Thoracic aorta (tissue), 2 donors: ENCODE results near the gene PCMT1. TPM values are rescaled to one million over a fixed set of nuclear protein-coding genes. Genes with fewer than 3 reads are reported as not detected.

Experiments
- ATAC-seq: fragments of 150-250 bp; one replicate; pipeline ENCODE4 v1.8.0; 2017; ENCODE audit warnings: low read depth; ENCODE audit not compliant: insufficient number of reproducible peaks, low FRiP score
- DNase-seq: peaks from one replicate; pipeline ENCODE4 v3.0.0-alpha.2; 2020; ENCODE audit warnings: low spot score
- H3K27ac ChIP-seq, 2 donors: fragments of 200-600 bp; sonication (generic); 1 replicate in 1 of 2; 2 replicates in 1 of 2; pipeline ENCODE4 v1.5.1; 2016; ENCODE audit warnings: mild to moderate bottlenecking in 2 of 2, moderate library complexity in 2 of 2
- H3K27me3 ChIP-seq: fragments of 200-600 bp; sonication (generic); replicated peaks from 2 replicates; pipeline ENCODE4 v1.6.0; 2016; ENCODE audit warnings: mild to moderate bottlenecking; ENCODE audit not compliant: insufficient read depth
- H3K36me3 ChIP-seq: fragments of 200-600 bp; sonication (generic); one replicate; pipeline ENCODE4 v1.5.1; 2016
- H3K4me1 ChIP-seq, 2 donors: fragments of 200-600 bp; sonication (generic); 1 replicate in 1 of 2; 2 replicates in 1 of 2; pipeline versions ENCODE4 v1.5.1 to v1.6.0; 2016; ENCODE audit warnings: low read depth in 2 of 2, mild to moderate bottlenecking in 1 of 2; ENCODE audit not compliant: control insufficient read depth in 1 of 2
- H3K4me3 ChIP-seq: fragments of 200-600 bp; sonication (generic); 2 replicates; pipeline ENCODE4 v1.5.1; 2016; ENCODE audit warnings: mild to moderate bottlenecking
- H3K9me3 ChIP-seq: fragments of 200-600 bp; sonication (generic); 2 replicates; pipeline ENCODE4 v1.5.1; 2016
- total RNA-seq, 2 donors: library from RNA; depleted of rRNA; stranded (reverse); fragments of >200 nt; gene quantifications; one replicate each; pipeline versions ENCODE4 v1.1.0 to v1.2.3, GENCODE V29; 2016
- TF ChIP-seq, protein P1 (sequence below): fragments of 200-600 bp; sonication (generic); IDR thresholded peaks from one replicate; pipeline ENCODE4 v1.5.1; 2019; ENCODE audit warnings: antibody characterized with exemption

The PCMT1 gene
- total RNA-seq, 2 donors from 2014 or later: 40.6 to 86.0 TPM

DNA sequence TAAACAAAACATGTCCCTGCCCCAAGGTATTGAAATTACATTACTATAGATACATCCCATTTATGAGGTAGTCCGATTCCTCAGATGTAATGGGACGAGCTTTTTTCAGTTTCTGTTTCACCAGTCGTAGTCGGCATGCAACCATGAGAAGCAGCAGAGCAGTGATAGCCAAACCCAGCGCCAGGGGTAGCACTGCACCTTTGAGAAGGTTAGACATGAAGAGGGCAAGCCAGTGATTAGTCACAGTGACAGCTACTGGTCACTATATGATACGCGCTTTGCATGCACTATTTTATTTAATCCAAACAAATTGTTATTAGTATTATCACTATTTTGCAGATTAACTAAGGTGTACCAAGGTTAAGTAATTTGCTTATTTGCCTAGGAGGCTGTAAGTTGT is 71.0 kb downstream of the PCMT1 start:
- TF ChIP-seq, protein P1, sequence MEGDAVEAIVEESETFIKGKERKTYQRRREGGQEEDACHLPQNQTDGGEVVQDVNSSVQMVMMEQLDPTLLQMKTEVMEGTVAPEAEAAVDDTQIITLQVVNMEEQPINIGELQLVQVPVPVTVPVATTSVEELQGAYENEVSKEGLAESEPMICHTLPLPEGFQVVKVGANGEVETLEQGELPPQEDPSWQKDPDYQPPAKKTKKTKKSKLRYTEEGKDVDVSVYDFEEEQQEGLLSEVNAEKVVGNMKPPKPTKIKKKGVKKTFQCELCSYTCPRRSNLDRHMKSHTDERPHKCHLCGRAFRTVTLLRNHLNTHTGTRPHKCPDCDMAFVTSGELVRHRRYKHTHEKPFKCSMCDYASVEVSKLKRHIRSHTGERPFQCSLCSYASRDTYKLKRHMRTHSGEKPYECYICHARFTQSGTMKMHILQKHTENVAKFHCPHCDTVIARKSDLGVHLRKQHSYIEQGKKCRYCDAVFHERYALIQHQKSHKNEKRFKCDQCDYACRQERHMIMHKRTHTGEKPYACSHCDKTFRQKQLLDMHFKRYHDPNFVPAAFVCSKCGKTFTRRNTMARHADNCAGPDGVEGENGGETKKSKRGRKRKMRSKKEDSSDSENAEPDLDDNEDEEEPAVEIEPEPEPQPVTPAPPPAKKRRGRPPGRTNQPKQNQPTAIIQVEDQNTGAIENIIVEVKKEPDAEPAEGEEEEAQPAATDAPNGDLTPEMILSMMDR: no peak
- H3K36me3 ChIP-seq: no peaks in the 10 kb centered on the region
- ATAC-seq: no peak
- no peak overlapping the region for H3K27ac ChIP-seq
- no peak for DNase-seq
- no peak overlapping the region for H3K4me3 ChIP-seq
- no peaks in the 10 kb centered on the region for H3K27me3 ChIP-seq
- peaks cover 0 to 10% of the 10 kb centered on the region in 2 donors for H3K4me1 ChIP-seq
- H3K9me3 ChIP-seq: no peaks in the 10 kb centered on the region

DNA sequence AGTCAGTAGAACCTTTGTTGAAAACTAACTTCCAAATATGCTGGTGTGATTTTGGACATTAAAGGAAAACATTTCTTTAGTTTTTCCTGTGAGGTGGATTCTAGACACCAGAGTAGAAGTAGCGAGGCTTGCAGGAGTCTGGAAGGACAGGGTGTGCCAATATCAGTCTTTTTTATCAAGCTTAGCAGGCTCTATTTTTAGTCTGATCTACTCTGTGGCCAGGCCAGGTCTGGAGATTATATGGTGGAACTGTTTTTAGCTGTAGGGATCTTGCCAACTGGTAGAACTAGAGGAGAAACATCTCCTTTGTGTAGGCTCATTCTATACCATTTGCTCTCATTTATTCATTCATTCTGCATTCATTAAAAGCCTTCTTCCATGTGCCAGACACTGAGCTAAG is 72.0 kb downstream of the PCMT1 start:
- no peaks in the 10 kb centered on the region for H3K36me3 ChIP-seq
- DNase-seq (no peak), ATAC-seq (no peak)
- H3K4me1 ChIP-seq: peaks cover 0 to 10% of the 10 kb centered on the region in 2 donors
- no peaks in the 10 kb centered on the region for H3K27me3 ChIP-seq
- TF ChIP-seq, protein P1: no peak
- H3K4me3 ChIP-seq: no peak overlapping the region
- no peak overlapping the region for H3K27ac ChIP-seq
- H3K9me3 ChIP-seq: no peaks in the 10 kb centered on the region

DNA sequence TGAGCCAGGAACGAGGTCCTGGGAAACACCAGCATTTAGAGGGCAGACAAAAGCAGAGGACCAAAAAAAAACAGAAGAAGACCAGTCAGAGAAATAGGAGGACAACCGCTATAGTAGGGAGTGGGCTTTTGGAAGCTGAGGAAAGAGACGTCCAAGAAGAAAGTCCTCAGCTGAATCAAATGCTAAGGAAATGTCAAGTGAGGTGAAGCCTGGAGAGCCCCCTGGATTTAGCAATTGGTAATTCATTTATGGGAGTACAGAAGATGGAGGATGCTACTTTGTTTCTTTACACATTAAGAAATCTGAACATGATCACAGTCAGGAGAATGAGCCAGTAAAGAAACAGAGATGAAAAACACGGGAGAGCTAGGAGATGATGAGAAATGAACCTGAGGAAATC is 73.5 kb downstream of the PCMT1 start:
- H3K4me3 ChIP-seq: no peak overlapping the region
- TF ChIP-seq, protein P1: no peak
- H3K9me3 ChIP-seq: no peaks in the 10 kb centered on the region
- H3K27ac ChIP-seq: no peak overlapping the region
- ATAC-seq (no peak), DNase-seq (no peak)
- H3K4me1 ChIP-seq: peaks cover 0 to 10% of the 10 kb centered on the region in 2 donors
- no peaks in the 10 kb centered on the region for H3K36me3 ChIP-seq
- H3K27me3 ChIP-seq: no peaks in the 10 kb centered on the region

DNA sequence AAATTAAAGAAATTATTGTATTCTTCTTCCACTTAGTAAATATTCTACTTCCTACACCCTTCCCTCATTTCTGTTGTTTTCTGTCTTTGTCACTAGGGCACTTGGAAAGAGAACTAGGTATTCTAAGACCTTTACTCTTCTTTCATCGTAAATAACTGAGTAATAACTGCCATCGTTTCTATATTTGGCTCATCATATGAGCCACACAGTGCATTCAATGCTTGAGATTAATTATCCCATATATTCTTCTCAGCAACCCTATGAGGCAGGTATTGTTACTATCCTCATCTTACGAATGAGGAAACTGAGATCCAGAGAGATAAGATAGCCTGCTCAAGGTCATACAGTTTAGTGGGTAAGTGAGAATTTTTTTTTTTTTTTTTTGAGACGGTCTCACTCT is 75.8 kb downstream of the PCMT1 start:
- no peak for DNase-seq
- peaks cover 0 to 10% of the 10 kb centered on the region in 2 donors for H3K4me1 ChIP-seq
- no peak overlapping the region for H3K4me3 ChIP-seq
- TF ChIP-seq, protein P1: no peak
- no peak for ATAC-seq
- H3K36me3 ChIP-seq: no peaks in the 10 kb centered on the region
- H3K27ac ChIP-seq: no peak overlapping the region
- no peaks in the 10 kb centered on the region for H3K9me3 ChIP-seq
- H3K27me3 ChIP-seq: no peaks in the 10 kb centered on the region

DNA sequence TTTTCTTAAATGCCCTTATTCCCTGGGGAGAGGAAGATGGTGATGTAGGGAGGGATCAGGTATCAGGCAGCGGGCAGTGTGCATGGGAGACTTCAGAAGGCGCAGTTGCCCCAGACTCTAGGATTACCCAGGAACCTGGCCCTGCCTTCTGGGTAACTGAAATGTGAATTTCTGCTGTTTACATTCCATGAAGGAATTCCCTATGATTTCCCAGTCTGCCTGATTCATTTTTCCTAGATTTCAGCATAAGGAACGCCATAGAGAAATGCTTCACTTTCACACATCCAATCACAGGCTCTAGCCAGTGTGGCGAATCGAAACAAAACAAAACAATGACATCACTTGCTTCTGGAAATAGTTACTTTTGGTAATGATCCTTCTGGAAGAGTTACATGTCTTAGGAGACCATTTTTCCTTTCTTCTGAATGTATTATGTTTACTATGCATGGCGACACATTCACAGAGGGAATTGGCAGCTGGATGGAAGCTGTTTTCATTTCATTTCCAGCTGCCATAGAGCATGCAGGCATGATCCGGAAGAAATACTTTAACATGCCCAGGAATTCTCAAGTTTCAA is 81.3 kb downstream of the PCMT1 start:
- no peaks in the 10 kb centered on the region for H3K27me3 ChIP-seq
- ATAC-seq: no peak
- TF ChIP-seq, protein P1: no peak
- peak overlapping the region; percentile 53 for H3K4me3 ChIP-seq
- H3K27ac ChIP-seq: no peak overlapping the region
- DNase-seq: no peak
- peaks cover 0 to 10% of the 10 kb centered on the region in 2 donors for H3K4me1 ChIP-seq
- no peaks in the 10 kb centered on the region for H3K9me3 ChIP-seq
- H3K36me3 ChIP-seq: no peaks in the 10 kb centered on the region
